GM12865 (cell line): ENCODE results near the gene RBP4.

Experiments used
- DNase-seq: peaks from one replicate; pipeline ENCODE4 v3.0.0; 2010; ENCODE audit warnings: low read depth
- H3K4me3 ChIP-seq: 2 replicates; pipeline ENCODE4 v1.5.1; 2011; ENCODE audit warnings: mild to moderate bottlenecking, low read depth, low read length, control low read depth
- TF ChIP-seq, protein P1 (sequence below): IDR thresholded peaks from 2 replicates; pipeline ENCODE4 v1.5.1; 2011; ENCODE audit warnings: low read length, control low read depth, low read depth, inconsistent platforms; ENCODE audit not compliant: insufficient read depth; ENCODE audit errors: missing control alignments

The RBP4 gene

DNA sequence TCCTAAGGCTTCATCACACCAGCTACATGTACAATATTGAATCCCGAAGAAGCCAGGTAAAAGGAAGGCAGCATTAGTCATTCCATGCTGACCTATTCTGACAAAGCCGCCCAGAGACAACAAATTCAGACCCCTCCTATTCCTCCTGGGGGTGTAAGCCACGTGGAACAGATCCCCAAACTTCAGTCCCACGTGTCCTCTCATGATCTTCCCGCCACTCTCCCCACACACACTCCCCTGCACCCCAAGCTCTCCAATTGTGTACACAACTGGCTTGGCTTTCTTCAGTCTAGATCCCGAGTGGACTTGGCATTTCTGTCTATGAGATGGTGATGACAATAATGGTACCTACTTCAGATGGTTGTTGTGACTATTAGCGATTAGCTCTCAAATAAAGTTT, 19.9 kb upstream of the RBP4 start:
- DNase-seq, result no peak
- no peak overlapping the region for H3K4me3 ChIP-seq
- TF ChIP-seq, protein P1, sequence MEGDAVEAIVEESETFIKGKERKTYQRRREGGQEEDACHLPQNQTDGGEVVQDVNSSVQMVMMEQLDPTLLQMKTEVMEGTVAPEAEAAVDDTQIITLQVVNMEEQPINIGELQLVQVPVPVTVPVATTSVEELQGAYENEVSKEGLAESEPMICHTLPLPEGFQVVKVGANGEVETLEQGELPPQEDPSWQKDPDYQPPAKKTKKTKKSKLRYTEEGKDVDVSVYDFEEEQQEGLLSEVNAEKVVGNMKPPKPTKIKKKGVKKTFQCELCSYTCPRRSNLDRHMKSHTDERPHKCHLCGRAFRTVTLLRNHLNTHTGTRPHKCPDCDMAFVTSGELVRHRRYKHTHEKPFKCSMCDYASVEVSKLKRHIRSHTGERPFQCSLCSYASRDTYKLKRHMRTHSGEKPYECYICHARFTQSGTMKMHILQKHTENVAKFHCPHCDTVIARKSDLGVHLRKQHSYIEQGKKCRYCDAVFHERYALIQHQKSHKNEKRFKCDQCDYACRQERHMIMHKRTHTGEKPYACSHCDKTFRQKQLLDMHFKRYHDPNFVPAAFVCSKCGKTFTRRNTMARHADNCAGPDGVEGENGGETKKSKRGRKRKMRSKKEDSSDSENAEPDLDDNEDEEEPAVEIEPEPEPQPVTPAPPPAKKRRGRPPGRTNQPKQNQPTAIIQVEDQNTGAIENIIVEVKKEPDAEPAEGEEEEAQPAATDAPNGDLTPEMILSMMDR, result no peak

DNA sequence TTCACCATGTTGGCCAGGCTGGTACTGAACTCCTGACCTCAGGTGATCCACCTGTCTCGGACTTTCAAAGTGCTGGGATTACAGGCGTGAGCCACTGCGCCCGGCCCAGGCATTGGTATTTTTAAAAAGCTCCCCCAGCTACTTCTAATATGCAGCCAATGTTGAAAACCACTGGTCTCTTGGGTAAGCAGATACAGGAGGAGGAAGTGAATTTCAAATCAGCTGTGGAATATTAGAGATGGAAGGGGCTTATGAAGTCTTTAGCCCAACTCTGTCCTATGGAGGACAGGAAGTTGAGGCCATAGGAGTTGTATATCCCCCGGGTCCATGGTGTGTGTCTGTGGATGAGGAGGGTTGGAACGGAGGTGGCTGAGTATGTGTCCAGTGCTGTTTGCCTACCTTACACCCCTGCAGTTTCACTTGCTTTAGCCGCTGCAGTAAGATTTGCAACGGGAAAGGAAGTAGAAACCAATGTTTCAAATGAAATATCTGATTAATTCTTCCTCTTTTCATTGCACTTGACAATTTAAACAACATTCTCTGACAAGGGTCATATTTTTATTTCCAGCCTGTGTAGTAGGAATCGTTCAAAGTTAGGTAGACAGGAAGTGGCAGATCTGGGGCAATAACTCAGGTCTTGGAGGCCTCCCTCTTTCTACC, 14.7 kb upstream of the RBP4 start:
- no peak overlapping the region for H3K4me3 ChIP-seq
- no peak for DNase-seq
- TF ChIP-seq, protein P1, result no peak

DNA sequence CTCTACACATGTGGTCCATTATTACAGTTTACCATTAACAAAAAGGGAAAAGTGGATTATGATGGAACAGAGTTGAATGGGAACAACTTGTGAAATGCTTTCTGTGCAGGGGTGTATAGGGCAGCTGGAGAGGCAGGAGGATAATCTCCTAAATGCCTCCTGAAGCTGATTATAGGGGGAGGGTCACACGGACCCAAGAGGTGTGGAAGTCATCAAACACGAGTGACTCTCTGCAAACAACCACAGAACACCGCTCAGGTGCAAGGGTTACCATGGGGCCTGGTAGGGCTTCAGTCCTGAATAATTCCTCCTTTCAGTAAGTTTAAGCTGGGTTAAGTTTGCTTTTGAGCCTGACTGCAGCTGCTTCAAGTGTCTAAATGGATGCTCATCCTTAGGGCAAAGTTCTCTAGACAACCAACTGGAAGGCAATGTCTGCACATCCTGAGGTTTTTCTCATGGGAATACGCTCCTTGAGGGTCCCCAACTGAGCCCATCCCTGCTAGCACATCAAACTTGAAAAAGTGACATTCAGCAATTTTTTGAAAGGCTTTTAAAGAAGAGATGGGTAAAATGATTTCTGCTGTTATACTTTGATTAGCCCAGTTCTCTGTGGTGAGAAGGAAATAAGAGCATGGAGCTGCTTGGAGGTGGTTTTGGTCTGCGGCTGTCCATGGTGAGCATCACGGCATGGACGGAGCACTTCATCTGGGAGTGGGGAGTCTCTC, 13.2 kb upstream of the RBP4 start:
- H3K4me3 ChIP-seq, result no peak overlapping the region
- TF ChIP-seq, protein P1, result no peak
- DNase-seq, result no peak

DNA sequence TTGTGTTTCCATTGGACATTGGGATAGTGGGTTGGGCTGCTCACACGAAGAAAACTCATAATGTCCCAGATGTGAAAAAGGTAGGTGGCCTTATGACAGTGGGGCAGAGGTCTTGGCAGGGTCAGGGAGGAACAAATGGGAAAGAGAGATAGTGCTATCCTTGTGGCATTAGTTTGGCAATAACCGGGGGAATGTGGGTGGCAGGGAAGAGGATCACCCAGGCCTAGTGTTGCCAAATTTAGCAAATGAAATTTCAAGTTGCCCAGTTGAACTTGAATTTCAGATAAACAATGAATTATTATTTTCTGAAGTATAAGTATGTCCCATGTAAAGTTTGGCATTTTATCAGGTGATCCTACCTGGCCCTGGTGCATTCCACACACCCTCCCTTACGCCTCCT, 12.1 kb upstream of the RBP4 start:
- TF ChIP-seq, protein P1, result no peak
- no peak overlapping the region for H3K4me3 ChIP-seq
- no peak for DNase-seq

DNA sequence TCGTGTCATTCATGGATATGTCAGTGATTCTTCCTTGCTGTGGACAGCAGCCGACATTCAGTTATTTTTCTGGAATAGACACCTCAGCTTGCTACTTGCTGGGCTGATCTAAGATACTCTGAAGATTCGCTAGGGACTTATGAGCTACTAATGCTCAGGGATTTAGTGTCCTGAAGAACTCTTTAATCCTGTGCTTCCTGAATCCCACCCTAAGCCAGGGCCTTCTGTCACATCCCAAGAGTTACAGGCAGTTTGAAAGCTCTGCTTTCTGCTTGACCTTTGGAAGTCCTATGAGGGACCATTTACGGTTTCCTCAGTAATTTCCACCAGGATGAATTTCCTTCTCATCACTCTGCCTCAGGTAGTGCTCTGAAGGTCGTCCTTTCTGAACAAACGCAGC, 11.3 kb upstream of the RBP4 start, which contains the start of gene PDE6C:
Gene PDE6C, plus strand, starts transcription at position 227 of the 400 bp plus-strand sequence. CDS start 189 bp downstream, outside the sequence.
- H3K4me3 ChIP-seq, result no peak within 1 kb of the TSS
- TF ChIP-seq, protein P1, result no peak
- no peak for DNase-seq

DNA sequence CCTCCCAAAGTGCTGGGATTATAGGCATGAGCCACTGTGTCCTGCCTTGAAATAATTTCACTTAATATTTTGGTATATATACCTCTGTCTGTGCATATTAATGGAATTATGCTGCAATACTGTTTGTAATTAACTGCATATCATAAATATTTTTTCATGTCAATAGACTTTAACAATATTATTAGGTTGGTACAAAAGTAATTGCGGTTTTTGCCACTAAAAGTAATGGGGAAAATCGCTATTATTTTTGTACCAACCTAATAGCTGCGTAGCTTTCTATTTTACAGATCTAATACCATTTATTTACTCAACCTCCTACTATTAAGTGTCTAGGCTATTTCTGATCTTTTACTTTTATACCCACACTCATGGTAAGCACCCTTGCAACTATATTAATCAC, 7.4 kb upstream of the RBP4 start:
- no peak for DNase-seq
- TF ChIP-seq, protein P1, result no peak
- H3K4me3 ChIP-seq, result no peak overlapping the region
